SW 1271 (cell line): ENCODE data around the gene GPA33.
A peak's percentile ranks its signal among the peaks of the same experiment; 100 is the strongest.

Experiments used
- DNase-seq, 2 experiments: peaks; one replicate each; lab custom pipeline; 2025; lab: John Stamatoyannopoulos, UW

GPA33 gene

DNA sequence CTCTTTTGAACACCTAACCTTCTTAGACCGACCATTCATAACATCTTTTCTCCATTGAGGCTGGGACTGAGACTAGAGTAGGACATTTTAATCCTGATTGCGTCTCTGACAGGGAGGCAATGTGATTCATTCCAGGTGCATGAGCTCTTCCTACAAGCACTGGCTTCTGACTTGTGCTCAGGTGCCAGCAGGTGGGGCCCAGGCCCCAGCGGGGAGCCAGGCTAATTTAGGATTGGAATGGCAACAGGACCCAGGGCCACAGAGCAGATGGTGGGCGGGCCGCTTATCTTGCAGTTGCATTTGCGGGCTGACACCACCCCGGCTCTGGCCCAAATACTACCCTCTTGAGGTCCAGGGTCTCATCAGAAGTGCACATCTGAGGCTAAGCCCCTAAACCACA lies 4.1 kb downstream of the GPA33 start:
- no peak for DNase-seq

DNA sequence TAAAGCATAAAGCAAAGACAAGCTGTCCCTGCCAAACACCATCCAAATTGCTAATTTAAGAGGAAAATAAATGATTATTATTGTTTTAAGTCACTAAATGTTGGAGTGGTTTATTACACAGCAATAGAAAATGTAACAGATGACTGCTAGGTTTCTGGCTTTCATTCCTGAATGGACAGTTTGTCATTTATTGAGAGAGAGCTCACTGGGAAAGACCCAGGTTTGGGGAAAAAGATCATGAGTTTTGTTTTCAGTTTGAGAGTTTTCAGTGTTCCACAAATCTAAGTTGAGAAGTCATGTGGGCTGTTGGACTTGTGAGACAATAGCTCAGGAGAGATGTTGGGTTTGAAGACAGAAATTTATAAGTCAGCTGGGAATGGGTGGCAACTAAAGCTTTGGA lies 5.4 kb downstream of the GPA33 start:
- no peak for DNase-seq

DNA sequence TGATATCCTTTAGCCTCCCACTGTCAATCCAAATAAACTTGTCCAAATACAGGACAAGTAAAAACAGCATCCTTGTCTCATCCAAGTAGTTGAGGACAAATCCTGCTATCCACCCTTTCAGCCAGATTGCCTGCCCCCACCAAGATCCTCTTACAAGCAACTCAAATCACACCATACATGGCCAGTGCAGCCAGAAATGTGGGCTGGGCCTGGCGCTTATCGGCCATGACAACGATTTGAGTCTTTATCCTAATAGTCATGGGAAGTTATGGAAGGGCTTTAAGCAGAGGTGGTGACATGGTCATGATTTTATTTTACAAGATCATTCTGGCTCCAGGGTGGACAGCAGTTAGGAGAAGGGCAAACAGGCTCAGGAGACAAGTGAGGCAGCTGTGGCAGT lies 6.3 kb downstream of the GPA33 start:
- no peak for DNase-seq

DNA sequence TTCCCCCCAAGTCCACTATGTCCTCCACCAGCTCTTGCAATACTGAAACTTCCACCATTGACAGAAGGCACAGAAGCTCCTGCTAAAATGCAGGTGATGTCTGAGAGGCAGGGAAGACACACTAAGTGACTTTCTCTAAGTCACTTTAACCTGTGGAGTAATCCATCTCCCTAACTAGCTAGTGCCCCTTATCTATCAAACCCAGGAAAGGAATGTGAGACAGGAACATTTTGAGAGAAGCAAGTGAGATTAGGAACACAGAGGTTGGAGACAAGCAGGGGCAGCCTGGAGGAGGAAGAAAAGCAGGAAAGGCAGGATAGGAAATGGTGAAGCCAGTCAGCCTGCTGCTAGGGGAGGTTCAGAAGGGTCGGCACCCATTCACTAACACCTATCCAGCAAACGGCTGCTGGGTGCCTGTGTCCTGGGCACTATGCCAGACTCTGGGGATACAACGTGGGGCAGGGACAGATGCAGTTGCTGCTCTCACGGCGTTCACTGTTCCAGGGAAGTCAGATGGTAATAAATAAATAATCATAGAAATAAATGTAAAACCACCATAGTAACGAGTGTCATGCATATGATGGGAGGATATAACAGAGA lies 7.0 kb downstream of the GPA33 start:
- DNase-seq: no peak

DNA sequence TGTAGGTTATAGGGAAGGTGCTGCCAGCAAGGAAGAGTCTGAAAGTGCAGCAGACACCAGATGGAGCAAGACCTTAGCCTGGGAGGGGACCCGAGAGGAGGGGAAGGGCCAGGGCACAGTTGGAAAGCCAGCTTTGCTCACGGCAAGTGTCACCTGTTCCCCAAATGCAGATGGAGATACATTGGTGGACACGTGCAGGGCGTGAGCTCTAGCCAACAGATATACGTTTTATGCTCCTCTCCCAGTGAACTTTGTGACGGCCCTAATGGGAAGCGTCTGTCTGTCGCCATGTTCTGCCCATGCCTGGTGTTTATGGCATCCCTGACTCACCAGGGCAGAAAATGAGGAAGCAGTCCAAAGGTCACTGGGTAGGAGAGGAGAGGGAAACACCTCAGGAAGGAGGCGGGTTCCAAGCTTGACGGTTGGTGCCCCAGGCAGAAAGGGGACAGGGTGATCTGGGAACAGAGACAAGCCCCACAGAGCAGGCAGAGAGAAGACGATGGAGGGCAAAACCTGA lies 7.6 kb downstream of the GPA33 start:
- no peak for DNase-seq

DNA sequence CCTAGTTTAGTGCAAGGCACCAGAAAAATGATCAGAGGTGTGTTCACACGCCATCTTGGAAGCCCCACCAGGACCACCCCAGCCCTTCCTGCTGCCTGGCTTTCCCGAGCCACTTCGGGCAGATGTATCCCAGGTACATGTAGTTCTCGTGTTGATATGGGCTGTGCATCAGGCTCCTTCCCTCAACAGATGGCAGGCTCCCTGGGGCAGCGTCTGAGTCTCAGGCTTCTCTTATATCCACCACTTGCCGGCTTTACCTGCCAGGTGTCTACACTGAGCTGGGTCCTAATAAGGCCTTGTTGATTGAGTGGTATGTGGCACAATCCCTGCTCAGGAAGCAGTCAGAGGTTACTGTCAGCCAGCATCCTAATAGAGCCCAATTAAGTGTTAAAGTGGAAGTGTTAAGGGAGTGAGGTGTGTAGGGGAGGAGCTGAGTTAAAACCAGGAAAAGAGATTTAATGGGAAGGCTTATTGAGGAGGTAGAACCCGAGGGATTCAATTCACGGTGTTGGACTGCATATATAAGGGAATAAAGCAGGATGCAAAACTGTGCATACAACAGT lies 8.5 kb downstream of the GPA33 start:
- DNase-seq: no peak

DNA sequence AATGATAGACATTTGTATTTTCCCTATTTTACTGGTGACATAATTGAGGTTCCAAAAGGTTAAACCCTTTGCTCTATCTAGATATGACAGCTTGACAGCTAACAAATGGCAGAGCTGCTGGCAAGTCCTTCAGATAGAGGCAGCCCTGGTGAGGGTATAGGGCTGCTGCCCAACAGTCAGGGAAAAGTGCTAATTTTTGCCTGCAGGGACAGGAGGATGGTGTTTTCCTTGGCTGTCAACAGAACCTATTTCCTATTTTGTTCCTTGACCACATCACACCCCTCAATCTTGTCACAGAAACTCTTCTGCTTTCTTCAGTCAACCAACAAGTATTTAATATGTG lies 12.3 kb downstream of the GPA33 start:
- no peak for DNase-seq

DNA sequence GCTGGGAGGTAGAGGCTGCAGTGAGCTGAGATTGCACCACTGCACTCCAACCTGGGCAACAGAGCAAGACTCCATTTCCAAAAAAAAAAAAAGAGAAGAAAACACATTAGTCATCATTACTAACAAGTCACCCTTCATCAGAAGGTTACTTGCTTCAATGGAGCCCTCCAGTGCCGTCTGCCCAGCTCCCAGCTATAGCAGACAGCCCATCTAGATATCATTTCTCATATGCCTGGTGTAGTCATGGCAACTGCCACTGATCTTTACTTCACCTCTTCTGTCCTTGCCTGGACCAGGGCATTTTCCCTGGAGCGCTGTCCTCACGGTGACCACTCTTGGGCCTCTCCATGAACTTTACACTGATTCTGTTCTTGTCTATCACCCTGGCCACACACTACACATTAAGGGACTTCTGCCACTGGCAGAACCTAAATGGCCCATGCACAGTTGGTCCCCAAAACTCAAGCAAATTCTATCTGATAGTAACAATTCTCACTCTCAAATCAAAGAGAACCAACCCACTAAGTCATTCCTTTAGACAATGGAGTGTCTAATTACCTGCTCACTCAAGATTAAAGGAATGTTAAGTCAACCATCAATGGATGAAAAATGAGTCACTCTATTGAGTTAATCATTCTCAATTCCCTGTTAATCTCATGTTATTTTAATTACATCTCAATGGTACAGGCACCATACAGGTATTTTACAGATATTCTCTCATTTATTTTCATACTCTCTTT lies 12.9 kb downstream of the GPA33 start:
- no peak for DNase-seq

DNA sequence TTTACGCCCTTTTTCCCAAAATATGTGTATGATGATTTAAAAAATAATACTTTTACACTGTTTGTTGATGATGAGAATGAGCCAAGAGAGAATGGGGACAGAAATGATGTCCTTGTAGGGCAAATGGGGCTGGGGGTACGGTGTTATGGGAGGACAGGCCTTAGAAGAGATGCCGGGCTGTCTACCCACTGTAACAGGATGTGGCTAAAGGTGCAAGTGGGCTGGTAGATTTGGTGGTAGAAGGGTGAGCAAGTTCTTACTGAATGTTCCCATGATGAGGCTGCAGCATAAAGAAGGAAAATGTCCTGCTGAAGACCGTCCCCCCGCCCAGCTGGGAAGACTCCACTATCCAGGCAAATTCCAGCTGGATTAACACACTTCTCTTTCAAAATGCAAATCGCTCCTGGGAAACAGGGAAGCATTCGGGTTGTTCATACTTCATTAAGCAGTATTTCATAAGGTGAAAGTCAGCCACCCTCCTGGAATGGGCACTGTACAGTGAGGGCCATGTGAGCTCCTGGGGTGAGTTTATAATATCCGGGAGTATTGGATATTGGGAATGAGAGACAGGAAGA lies 14.0 kb downstream of the GPA33 start:
- DNase-seq: no peak

DNA sequence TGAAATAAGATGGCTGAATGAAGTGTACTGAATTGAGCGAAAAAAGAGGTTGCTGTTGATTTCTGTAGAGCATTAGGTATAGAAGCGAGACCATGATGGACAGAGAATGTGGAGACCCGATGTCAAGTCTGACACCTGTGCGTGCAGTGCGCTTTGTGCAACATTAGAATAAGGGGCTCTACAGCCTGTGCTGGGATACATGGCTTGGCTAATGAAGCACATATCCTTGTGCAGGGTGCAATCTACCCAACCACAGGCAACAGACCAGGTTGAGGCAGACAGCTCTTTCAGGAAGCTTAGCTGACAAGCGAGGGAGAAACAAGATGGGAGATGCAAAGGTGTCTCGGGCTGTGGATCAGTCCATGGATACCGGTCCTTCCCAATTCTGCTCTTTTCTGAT lies 18.9 kb downstream of the GPA33 start:
- DNase-seq: no peak

DNA sequence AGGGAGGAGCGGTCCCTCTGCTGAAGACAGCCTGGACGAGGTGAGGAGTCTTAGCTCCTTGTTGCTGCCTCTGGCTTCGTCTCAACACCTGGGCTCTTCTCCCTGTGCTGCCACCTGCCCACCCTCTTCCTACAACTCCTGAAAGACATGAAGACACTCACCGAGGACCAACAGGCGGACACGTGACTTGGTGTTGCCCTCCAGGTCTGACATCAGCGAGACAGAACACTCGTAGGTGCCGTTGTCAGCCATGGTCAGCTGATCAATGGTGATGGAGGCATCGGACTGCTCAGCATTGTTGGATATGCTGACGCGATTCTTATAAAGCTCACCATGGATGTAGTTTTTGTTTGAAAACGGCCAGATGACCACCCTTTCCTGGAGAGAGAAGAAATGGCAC lies 21.4 kb downstream of the GPA33 start:
- DNase-seq: no peak

DNA sequence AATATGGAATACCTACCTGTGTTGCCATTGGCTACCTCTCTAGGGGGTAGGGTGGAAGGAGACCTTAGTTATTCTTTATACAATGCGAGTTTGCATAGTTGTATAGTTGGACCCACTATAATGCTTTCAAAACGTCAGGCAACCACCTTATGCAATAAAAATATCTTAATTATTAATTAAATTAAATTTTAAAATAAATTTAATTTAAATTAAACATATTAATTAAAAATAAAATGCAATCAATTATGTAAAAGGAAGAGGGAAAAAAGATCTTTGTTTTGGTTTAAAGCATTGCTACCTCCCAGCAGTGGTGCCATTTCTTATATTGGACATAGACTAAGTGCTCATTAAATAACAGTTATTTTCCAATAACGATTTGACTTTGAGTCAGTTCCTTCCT lies 22.3 kb downstream of the GPA33 start:
- no peak for DNase-seq

DNA sequence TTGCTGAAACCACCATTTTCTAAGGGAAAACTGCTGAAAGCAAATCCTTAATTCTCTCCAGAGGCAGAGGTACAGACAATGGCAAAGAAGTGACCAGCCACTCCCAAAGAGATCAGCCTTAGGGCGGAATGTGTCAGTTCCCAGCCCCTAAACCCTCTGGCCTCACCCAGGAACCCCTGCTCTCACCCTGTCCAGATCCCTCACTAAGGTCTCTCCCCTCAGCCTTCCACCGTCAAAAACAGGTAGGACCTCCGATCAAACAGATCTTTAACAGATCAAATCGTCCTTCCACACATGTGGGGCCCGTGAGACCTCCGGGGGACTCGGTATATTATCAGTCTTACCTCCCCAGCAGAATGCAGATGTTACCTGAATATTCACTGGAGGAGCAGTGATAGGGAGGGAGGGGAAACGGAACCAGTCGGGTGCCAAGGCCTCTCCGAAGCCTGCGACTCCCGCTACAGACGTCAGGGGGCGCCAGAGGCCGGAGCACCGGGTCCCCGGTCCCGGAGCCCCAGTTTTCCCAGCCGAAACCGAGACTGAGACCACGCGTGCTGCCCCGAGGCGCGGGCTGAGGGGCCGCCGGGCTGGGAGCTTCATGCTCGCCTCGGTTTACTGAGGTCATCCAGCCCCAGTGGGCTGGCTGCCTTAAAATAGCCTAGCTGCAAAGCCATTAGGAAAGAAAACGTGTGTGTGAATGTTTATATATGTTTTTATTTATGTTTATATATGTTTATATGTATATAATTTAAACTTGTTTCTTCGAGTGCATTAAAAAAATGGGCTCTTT lies 23.6 kb downstream of the GPA33 start:
- DNase-seq: peak in 1 of 2 experiments; percentile 25

DNA sequence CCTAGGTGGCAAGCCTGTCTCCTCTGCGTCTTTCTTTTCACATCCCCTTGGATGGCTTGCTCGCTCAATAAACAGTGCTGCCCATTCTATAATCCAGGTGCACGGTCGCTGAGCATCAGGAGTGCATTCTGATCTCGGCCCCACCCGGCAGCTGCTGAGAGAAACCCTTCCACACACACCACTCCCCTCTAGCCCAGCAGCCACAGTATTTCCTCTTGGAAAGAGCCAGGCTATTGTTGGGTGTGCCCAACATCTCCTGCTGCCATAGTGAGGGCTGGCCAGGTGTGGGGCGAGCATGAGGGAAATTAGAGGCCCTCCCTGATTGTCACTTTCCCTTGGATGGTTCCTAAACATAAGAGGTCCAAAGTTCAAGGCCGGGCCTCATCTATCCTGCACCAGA lies 24.7 kb downstream of the GPA33 start:
- DNase-seq: no peak

DNA sequence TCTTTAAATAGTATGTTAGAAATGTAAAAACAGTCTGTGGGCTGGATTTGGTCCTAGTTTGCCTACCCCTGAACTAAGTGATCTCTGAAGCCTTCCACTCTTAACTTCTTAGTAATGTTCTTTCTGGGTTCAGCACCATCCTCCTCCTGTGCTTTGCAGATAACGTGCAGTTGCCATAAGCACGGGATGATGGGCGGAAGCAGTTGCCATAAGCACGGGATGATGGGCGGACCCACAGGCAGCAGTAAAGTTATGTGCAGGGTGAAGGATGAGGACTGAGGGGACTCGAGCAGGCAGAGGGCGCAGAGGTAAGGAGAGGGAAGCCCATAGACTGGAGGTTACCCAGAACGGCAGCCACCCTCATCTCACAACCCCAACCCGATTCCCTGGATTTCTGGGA lies 25.6 kb downstream of the GPA33 start:
- no peak for DNase-seq

DNA sequence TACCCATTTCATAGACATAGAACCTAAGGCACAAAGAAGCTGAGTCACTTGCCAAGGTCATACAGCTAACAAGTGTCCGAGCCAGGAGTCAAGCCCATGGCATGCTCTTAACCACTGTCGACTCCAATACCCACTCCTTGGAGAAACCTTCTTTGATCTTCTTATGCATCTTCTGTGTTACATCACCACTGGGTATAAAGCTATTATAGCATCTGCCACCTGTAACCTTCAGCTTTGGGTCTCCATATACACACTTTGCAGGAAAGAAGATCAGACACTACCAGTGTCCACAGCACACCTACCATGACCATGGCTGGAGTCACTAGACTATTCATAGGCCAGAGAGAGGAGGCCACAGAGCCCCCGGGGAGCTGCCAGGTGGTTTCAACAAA lies 29.1 kb downstream of the GPA33 start:
- DNase-seq: no peak

DNA sequence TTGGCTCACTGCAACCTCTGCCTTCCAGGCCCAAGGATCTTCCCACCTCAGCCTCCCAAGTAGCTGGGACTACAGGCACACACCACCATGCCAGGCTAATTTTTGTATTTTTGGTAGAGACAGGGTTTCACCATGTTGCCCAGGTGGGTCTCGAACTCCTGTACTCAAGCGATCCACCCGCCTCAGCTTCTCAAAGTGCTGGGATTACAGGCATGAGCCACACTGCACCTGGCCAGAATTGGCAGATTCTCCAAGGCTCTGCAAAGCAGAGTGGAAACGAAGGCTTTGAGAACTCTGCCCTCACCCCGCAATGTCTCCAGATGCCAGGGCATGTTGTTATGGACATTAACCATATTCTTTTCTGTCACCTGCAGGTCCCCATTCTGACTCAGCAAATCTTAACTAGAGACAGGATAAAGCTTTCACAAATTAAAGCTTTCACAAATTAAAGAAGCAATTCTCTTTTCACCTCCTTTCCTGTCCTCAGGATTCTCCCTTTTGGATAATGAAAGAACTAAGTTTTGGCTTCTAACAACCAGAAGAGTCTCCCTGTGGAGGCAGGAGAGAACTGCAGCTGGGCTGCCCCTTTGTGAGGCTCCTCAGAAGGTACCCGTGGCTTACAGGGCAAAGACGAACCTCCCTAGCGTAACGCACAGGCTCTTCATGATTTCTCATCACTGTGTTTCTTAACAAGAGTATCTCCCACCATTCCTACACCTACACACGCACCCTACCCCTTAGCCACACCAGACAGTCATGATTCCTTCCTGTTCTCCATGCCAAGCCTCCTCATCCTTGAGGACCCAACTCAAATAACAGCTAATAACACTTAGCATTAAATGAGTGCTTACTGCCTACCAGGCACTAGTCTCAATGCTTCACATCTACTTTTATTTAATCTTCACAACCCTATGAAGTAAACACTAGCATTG lies 29.8 kb downstream of the GPA33 start:
- no peak for DNase-seq

DNA sequence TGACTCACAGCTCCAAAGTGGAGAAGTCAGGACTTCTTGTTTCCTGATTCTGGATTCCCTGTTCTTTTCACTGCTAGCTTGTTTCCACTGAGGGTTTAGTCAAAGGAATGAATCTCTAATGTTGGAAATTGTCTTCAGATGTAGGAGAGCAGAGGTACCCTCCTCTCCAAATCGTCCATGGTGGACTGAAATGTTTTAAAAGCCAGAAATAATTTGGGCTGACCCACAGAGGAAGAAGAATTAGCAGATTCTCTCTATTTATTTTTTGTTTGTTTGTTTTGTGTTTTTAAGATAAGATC lies 30.4 kb downstream of the GPA33 start:
- no peak for DNase-seq

DNA sequence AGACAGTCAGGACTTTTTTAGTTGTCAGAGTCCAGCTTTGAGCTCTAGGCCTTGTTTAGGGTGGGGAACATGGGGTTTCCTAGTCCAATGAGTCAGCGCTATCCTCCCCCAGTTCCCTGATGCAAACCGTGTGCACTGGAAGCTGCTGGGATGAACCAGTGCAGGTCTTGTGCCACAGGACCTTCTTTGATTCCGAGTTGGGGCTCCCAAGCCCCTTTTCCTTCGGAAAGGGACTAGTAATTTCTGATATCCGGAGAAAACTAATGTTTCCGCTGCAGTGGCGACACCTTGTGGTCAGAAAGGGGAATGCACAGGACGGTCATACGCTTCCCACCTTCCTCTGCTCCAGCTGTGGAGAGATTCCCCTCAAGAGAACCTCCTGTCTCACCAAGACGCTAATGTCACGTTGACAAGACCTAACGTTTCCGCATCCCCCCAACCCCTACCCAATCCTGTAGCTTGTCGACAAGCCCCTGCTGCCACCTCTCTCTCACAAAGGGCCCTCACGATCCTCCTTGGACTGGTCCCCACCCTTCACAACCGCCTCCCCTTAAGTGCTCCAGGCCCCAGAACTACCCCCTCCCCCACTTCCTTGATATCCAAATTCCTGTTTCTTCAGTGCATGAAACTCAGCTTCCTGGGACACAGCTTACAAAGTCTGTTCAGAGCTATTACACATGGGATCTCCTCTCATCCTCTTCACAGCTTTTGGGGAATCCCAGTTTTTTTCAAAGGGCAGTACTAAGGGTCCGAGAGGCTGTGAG lies 30.9 kb downstream of the GPA33 start:
- DNase-seq: peak in 1 of 2 experiments; percentile 25

DNA sequence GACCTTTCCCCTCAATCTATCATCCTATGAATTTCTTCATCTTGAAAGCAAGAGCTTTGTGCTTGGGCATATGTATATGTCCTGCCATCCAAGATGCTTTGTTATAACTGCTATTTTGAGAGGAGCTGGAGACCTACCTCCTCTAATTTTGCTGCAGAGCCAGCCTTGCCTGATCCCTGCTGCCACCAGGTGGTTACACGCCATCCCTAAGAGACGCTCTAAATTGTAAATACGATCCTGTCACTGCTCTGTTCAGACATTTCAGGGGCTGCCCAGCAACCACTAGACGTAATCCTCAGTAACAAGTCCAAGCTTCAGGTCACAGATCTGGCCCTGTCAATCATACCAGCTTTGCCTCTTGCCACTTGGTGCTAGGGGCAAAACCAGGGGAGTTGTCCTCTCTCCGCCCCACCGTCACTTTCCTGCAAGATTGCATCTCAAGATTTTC lies 32.9 kb downstream of the GPA33 start:
- peak in 1 of 2 experiments; percentile 49 for DNase-seq
